Stimulated activated naive B cell treated with anti-CD40 and anti-IgM and Interleukin-4, amounts not matched to agents 10 μg/mL and 1 μg/mL and 100 μg/mL, for 72 hours (primary cell): Measurements from ENCODE around the gene ANKS1A.

ENCODE experiments used
- ATAC-seq, 2 donors: fragments of 150-1000 bp; cut with Tn5 transposase; replicated peaks; 2 replicates each; pipeline ENCODE4 v1.10.0; 2021; ENCODE audit warnings: moderate library complexity in 1 of 2
- DNase-seq: peaks from one replicate; pipeline ENCODE4 v3.0.0; 2021
- H3K27ac Mint-ChIP-seq: one replicate; pipeline ENCODE4 v1.8.0; 2022; ENCODE audit warnings: mild to moderate bottlenecking, mixed read lengths
- H3K27me3 Mint-ChIP-seq, 2 donors: one replicate each; pipeline ENCODE4 v1.8.0; 2022; ENCODE audit warnings: mixed read lengths in 2 of 2
- H3K36me3 Mint-ChIP-seq, 2 donors: one replicate each; pipeline ENCODE4 v1.8.0; 2022; ENCODE audit warnings: mixed read lengths in 2 of 2, mild to moderate bottlenecking in 1 of 2
- H3K4me1 Mint-ChIP-seq, 2 donors: one replicate each; pipeline ENCODE4 v1.8.0; 2022; ENCODE audit warnings: mixed read lengths in 2 of 2, mild to moderate bottlenecking in 1 of 2
- H3K4me3 Mint-ChIP-seq, 2 donors: one replicate each; pipeline ENCODE4 v1.8.0; 2022; ENCODE audit warnings: mild to moderate bottlenecking in 2 of 2, mixed read lengths in 2 of 2, moderate library complexity in 1 of 2
- H3K9me3 Mint-ChIP-seq, 2 donors: one replicate each; pipeline ENCODE4 v1.8.0; 2022; ENCODE audit warnings: mixed read lengths in 2 of 2, mild to moderate bottlenecking in 1 of 2

ANKS1A gene

GRCh38 chr6:35080821-35081425, 191.9 kb downstream of the ANKS1A start:
- DNase-seq (no peak), ATAC-seq (no peak)
- no peaks in the 10 kb centered on the region for H3K9me3 Mint-ChIP-seq
- H3K27me3 Mint-ChIP-seq: no peaks in the 10 kb centered on the region
- H3K4me1 Mint-ChIP-seq: peaks cover 8 to 15% of the 10 kb centered on the region in 2 donors
- no peak overlapping the region for H3K4me3 Mint-ChIP-seq
- peaks cover 34 to 61% of the 10 kb centered on the region in 2 donors for H3K36me3 Mint-ChIP-seq
- H3K27ac Mint-ChIP-seq: no peak overlapping the region

GRCh38 chr6:35081426-35081851, 192.4 kb downstream of the ANKS1A start:
- Mint-ChIP-seq H3K36me3 (peaks cover 38 to 64% of the 10 kb centered on the region in 2 donors), H3K4me3 (no peak overlapping the region), H3K9me3 (no peaks in the 10 kb centered on the region), H3K27me3 (no peaks in the 10 kb centered on the region), H3K4me1 (peaks cover 8 to 15% of the 10 kb centered on the region in 2 donors), H3K27ac (peak overlapping the region; percentile 68)
- ATAC-seq (no peak), DNase-seq (no peak)

- H3K9me3 Mint-ChIP-seq: no peaks in the 10 kb centered on the region
- DNase-seq (no peak), ATAC-seq (no peak)
- peaks cover 44 to 63% of the 10 kb centered on the region in 2 donors for H3K36me3 Mint-ChIP-seq
- peak overlapping the region; percentile 68 for H3K27ac Mint-ChIP-seq
- peaks cover 8 to 15% of the 10 kb centered on the region in 2 donors for H3K4me1 Mint-ChIP-seq
- no peaks in the 10 kb centered on the region for H3K27me3 Mint-ChIP-seq
- H3K4me3 Mint-ChIP-seq: no peak overlapping the region
Measured at GRCh38 chr6:35082046-35082732, 193.1 kb downstream of the ANKS1A start.

- Mint-ChIP-seq H3K27me3 (no peaks in the 10 kb centered on the region), H3K36me3 (peaks cover 51 to 68% of the 10 kb centered on the region in 2 donors), H3K27ac (peak overlapping the region; percentile 25), H3K4me1 (peaks cover 8 to 15% of the 10 kb centered on the region in 2 donors), H3K4me3 (no peak overlapping the region), H3K9me3 (no peaks in the 10 kb centered on the region)
- ATAC-seq (no peak), DNase-seq (no peak)
Measured at GRCh38 chr6:35082733-35083403, 193.8 kb downstream of the ANKS1A start.

- no peaks in the 10 kb centered on the region for H3K27me3 Mint-ChIP-seq
- H3K36me3 Mint-ChIP-seq: peaks cover 57 to 74% of the 10 kb centered on the region in 2 donors
- no peak overlapping the region for H3K4me3 Mint-ChIP-seq
- DNase-seq (no peak), ATAC-seq (no peak)
- peaks cover 8 to 15% of the 10 kb centered on the region in 2 donors for H3K4me1 Mint-ChIP-seq
- H3K9me3 Mint-ChIP-seq: no peaks in the 10 kb centered on the region
- H3K27ac Mint-ChIP-seq: no peak overlapping the region
Measured at GRCh38 chr6:35083507-35083906, 194.5 kb downstream of the ANKS1A start.

GRCh38 chr6:35084041-35084491, 195.0 kb downstream of the ANKS1A start:
- no peaks in the 10 kb centered on the region for H3K27me3 Mint-ChIP-seq
- H3K36me3 Mint-ChIP-seq: peaks cover 61 to 76% of the 10 kb centered on the region in 2 donors
- H3K9me3 Mint-ChIP-seq: no peaks in the 10 kb centered on the region
- no peak overlapping the region for H3K27ac Mint-ChIP-seq
- DNase-seq: no peak
- ATAC-seq: no peak
- no peak overlapping the region for H3K4me3 Mint-ChIP-seq
- peaks cover 8 to 15% of the 10 kb centered on the region in 2 donors for H3K4me1 Mint-ChIP-seq

GRCh38 chr6:35084511-35085203, 195.6 kb downstream of the ANKS1A start:
- peaks cover 57 to 72% of the 10 kb centered on the region in 2 donors for H3K36me3 Mint-ChIP-seq
- no peak overlapping the region for H3K27ac Mint-ChIP-seq
- DNase-seq: no peak
- no peak overlapping the region for H3K4me3 Mint-ChIP-seq
- peaks cover 8 to 15% of the 10 kb centered on the region in 2 donors for H3K4me1 Mint-ChIP-seq
- H3K9me3 Mint-ChIP-seq: no peaks in the 10 kb centered on the region
- ATAC-seq: no peak
- H3K27me3 Mint-ChIP-seq: no peaks in the 10 kb centered on the region

- Mint-ChIP-seq H3K36me3 (peaks cover 49 to 73% of the 10 kb centered on the region in 2 donors), H3K4me3 (no peak overlapping the region), H3K4me1 (peaks cover 8 to 15% of the 10 kb centered on the region in 2 donors), H3K27ac (no peak overlapping the region), H3K9me3 (no peaks in the 10 kb centered on the region), H3K27me3 (no peaks in the 10 kb centered on the region)
- ATAC-seq (no peak), DNase-seq (no peak)
Measured at GRCh38 chr6:35085359-35086281, 196.6 kb downstream of the ANKS1A start.

- DNase-seq: no peak
- Mint-ChIP-seq H3K27ac (no peak overlapping the region), H3K27me3 (no peaks in the 10 kb centered on the region), H3K4me3 (no peak overlapping the region), H3K4me1 (peaks cover 8 to 9% of the 10 kb centered on the region in 2 donors), H3K36me3 (peaks cover 46 to 70% of the 10 kb centered on the region in 2 donors), H3K9me3 (no peaks in the 10 kb centered on the region)
- no peak for ATAC-seq
Measured at GRCh38 chr6:35086282-35086632, 197.2 kb downstream of the ANKS1A start.

- peaks cover 2 to 4% of the 10 kb centered on the region in 2 donors for H3K4me1 Mint-ChIP-seq
- no peak for DNase-seq
- H3K4me3 Mint-ChIP-seq: no peak overlapping the region
- no peaks in the 10 kb centered on the region for H3K27me3 Mint-ChIP-seq
- H3K27ac Mint-ChIP-seq: peak overlapping the region; percentile 15
- no peaks in the 10 kb centered on the region for H3K9me3 Mint-ChIP-seq
- H3K36me3 Mint-ChIP-seq: peaks cover 46 to 68% of the 10 kb centered on the region in 2 donors
- peak in 1 of 2 donors; percentile 4 for ATAC-seq
Measured at GRCh38 chr6:35086636-35087360, 197.7 kb downstream of the ANKS1A start.

- Mint-ChIP-seq H3K27me3 (no peaks in the 10 kb centered on the region), H3K4me1 (no peaks in the 10 kb centered on the region), H3K36me3 (peaks cover 40 to 61% of the 10 kb centered on the region in 2 donors), H3K4me3 (no peak overlapping the region), H3K27ac (no peak overlapping the region), H3K9me3 (no peaks in the 10 kb centered on the region)
- DNase-seq: no peak
- no peak for ATAC-seq
Measured at GRCh38 chr6:35087361-35088280, 198.6 kb downstream of the ANKS1A start.
